Measurements from ENCODE around the gene TCHP.

- TF ChIP-seq POLR2AphosphoS5 (IDR thresholded peaks at IDR 0.05) = no peak
- no peak for TF ChIP-seq CTCF (IDR thresholded peaks at IDR 0.05)
- TF ChIP-seq POLR2A (IDR thresholded peaks at IDR 0.05) = no peak
- TF ChIP-seq EP300 (IDR thresholded peaks at IDR 0.05) = no peak
Measured at GRCh38 chr12:109868182-109869051, 31.7 kb upstream of the TCHP start.

Data from sigmoid colon (tissue), 4 donors.